HEK293T (cell line): ENCODE data around the gene C2CD2.

ENCODE experiments used
- CTCF ChIA-PET: fragments of 350-600 bp; formaldehyde crosslinking; extraction: SDS; loops from one replicate; lab custom pipeline; 2021; ENCODE audit warnings: antibody characterized with exemption, inconsistent platforms; lab: Yijun Ruan, JAX
- POLR2A ChIA-PET: fragments of 350-600 bp; formaldehyde crosslinking; extraction: SDS; loops from one replicate; lab custom pipeline; 2020; ENCODE audit warnings: antibody characterized with exemption, inconsistent platforms; lab: Yijun Ruan, JAX
- DNase-seq: peaks from one replicate; pipeline ENCODE4 v3.0.0; 2012; ENCODE audit warnings: mixed read lengths; ENCODE audit errors: extremely low spot score
- ARNT ChIP-seq: fragments of 450-650 bp; IDR thresholded peaks from 2 replicates; pipeline ENCODE4 v1.6.1; 2017; ENCODE audit warnings: mild to moderate bottlenecking
- BHLHE40 ChIP-seq: fragments of 450-650 bp; IDR thresholded peaks from 2 replicates; pipeline ENCODE4 v1.6.1; 2016; ENCODE audit warnings: mild to moderate bottlenecking, moderate library complexity, borderline replicate concordance
- CTBP1 ChIP-seq: fragments of 450-650 bp; IDR thresholded peaks from 2 replicates; pipeline ENCODE4 v1.6.1; 2016; ENCODE audit warnings: borderline replicate concordance
- ELF4 ChIP-seq: fragments of 450-650 bp; IDR thresholded peaks from 2 replicates; pipeline ENCODE4 v1.6.1; 2017; ENCODE audit warnings: antibody characterized with exemption
- FOXA1 ChIP-seq: fragments of 450-650 bp; IDR thresholded peaks from 2 replicates; pipeline ENCODE4 v1.6.1; 2016; ENCODE audit warnings: mild to moderate bottlenecking
- FOXK2 ChIP-seq: fragments of 450-650 bp; IDR thresholded peaks from 2 replicates; pipeline ENCODE4 v1.6.1; 2016; ENCODE audit warnings: mild to moderate bottlenecking
- FOXM1 ChIP-seq: fragments of 450-650 bp; IDR thresholded peaks from 2 replicates; pipeline ENCODE4 v1.6.1; 2017; ENCODE audit warnings: mild to moderate bottlenecking, borderline replicate concordance
- HDGF ChIP-seq: fragments of 450-650 bp; IDR thresholded peaks from 2 replicates; pipeline ENCODE4 v1.6.1; 2017; ENCODE audit warnings: antibody characterized with exemption, borderline replicate concordance
- L3MBTL2 ChIP-seq: fragments of 450-650 bp; conservative IDR thresholded peaks from 2 replicates; pipeline ENCODE4 v1.6.1; 2016; ENCODE audit warnings: mild to moderate bottlenecking
- NFRKB ChIP-seq: fragments of 450-650 bp; IDR thresholded peaks from 2 replicates; pipeline ENCODE4 v1.6.1; 2016; ENCODE audit warnings: mild to moderate bottlenecking, moderate library complexity
- SP1 ChIP-seq: fragments of 450-650 bp; IDR thresholded peaks from 2 replicates; pipeline ENCODE4 v1.6.1; 2017
- SUZ12 ChIP-seq: fragments of 450-650 bp; IDR thresholded peaks from 2 replicates; pipeline ENCODE4 v1.6.1; 2016; ENCODE audit warnings: mild to moderate bottlenecking
- TARDBP ChIP-seq: fragments of 450-650 bp; IDR thresholded peaks from 2 replicates; pipeline ENCODE4 v1.6.1; 2016
- ZNF384 ChIP-seq: fragments of 450-650 bp; IDR thresholded peaks from 2 replicates; pipeline ENCODE4 v1.6.1; 2016
- TF ChIP-seq, protein P1 (sequence below): fragments of 450-650 bp; IDR thresholded peaks from 2 replicates; pipeline ENCODE4 v1.6.1; 2016

Gene C2CD2

GRCh38 chr21:41873426-41873825, 80.4 kb downstream of the C2CD2 start:
- no peak for TF ChIP-seq FOXM1
- TF ChIP-seq, protein P1, sequence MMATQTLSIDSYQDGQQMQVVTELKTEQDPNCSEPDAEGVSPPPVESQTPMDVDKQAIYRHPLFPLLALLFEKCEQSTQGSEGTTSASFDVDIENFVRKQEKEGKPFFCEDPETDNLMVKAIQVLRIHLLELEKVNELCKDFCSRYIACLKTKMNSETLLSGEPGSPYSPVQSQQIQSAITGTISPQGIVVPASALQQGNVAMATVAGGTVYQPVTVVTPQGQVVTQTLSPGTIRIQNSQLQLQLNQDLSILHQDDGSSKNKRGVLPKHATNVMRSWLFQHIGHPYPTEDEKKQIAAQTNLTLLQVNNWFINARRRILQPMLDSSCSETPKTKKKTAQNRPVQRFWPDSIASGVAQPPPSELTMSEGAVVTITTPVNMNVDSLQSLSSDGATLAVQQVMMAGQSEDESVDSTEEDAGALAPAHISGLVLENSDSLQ, result no peak
- POLR2A ChIA-PET, result no interaction called here
- CTCF ChIA-PET, result no interaction called here
- no peak for DNase-seq

GRCh38 chr21:41873005-41873404, 80.8 kb downstream of the C2CD2 start:
- ChIA-PET POLR2A (no interaction called here), CTCF (no interaction called here)
- TF ChIP-seq FOXK2 (no peak), SUZ12 (no peak), ARNT (no peak), HDGF (no peak)
- DNase-seq, result no peak

DNA sequence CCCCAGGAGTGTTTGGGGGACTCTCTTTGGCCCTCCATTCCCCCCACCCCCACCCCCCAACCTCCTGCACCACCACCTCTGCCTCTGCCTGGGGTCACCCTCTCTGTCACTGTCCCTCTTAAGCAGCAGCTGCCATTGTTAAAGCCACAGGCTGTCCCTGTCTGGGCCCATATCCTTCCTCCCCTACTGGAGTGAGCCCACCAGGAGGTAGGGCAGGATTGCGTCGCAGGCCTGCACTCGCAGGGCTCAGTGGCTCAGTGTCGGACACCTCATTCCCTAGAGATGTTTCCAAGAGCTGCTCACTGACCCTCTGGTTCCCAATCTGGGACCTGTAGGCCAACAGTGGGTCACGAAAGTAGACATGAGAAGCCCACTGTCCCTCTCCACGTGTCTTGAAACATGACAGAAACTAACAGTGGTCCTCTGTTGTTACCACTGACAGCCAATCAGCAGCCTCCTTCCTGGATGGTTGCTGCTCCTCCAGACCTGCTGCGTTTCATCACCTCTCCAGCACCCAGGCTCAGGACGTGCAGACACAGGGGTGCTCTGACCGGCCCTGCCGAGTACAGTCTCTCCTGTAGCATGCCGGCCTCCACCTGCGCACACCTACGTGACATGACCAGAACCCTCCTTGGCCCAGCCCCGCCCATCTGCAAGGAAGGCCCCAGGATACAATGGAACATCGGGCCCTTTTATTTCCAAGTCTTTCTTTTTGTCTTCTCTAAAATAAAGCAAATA, 82.4 kb downstream of the C2CD2 start:
- ChIA-PET POLR2A (no interaction called here), CTCF (no interaction called here)
- TF ChIP-seq FOXK2 (no peak), CTBP1 (no peak), SUZ12 (no peak), TARDBP (no peak), SP1 (no peak), L3MBTL2 (no peak), ARNT (no peak)
- TF ChIP-seq, protein P1, result no peak
- DNase-seq, result no peak

GRCh38 chr21:41869771-41870170, 84.0 kb downstream of the C2CD2 start:
- CTCF ChIA-PET, result no interaction called here
- POLR2A ChIA-PET, result no interaction called here

DNA sequence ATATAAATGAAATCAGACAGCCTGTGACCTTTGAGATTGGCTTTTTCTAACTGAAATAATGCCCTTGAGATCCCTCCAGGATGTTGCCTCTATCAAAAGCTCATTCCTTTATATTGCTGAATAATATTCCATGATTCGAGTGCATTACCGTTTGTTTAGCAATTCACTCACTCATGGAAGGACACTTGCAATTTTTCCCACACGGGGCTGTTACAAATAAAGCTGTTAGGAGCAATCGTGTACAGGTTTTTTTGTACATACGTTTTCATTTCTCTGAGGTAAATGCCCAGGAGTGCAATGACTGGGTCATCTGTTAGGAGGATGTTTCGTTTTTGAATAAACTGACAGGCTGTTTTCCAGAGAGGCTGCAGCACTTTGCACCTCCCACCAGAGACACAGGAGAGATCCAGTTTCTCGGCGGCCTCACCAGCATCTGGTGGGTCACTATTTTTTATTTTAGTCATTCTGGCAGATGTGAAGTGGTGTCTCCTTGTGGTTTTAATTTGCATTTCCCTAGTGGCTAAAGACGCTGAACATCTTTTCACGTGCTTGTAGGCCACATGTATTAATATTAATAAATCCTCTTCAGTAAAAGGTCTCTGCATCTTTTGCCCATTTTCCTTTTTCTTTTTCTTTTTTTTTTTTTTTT, 85.6 kb downstream of the C2CD2 start:
- no peak for DNase-seq
- TF ChIP-seq, protein P1, result no peak
- no peak for TF ChIP-seq L3MBTL2
- no peak for TF ChIP-seq HDGF
- no peak for TF ChIP-seq SUZ12
- no peak for TF ChIP-seq ZNF384
- no peak for TF ChIP-seq SP1
- no peak for TF ChIP-seq FOXA1
- TF ChIP-seq FOXK2, result no peak
- no peak for TF ChIP-seq ARNT
- no peak for TF ChIP-seq BHLHE40
- no peak for TF ChIP-seq FOXM1
- CTCF ChIA-PET, result no interaction called here
- POLR2A ChIA-PET, result no interaction called here

More at GRCh38 chr21:41869771-41870170, 84.0 kb downstream of the C2CD2 start:
- TF ChIP-seq CTBP1 (no peak), ZNF384 (no peak), FOXM1 (no peak), FOXK2 (no peak)
- DNase-seq, result no peak

DNA sequence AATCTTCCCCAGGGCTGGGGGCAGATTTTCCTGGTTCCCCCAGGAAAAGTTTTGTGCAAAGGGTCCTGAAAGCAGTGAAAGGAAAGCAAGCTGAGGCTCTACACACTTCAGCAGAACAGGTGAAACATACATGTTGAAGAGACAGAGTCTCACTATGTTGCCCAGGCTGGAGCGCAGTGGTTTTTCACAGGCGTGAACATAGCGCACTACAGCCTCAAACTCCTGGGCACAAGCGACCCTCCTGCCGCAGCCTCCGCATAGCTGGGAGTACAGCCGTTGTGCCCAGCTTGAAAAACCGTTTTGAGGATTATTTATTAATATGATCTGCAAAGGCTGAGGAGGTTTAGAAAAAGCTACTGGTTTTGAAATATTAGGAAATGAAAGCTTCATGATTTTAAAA, 86.5 kb downstream of the C2CD2 start:
- POLR2A ChIA-PET, result no interaction called here
- no peak for TF ChIP-seq CTBP1
- TF ChIP-seq FOXA1, result no peak
- no peak for TF ChIP-seq TARDBP
- no peak for TF ChIP-seq FOXK2
- CTCF ChIA-PET, result no interaction called here
- DNase-seq, result no peak

- ChIA-PET POLR2A (no interaction called here), CTCF (no interaction called here)
- no peak for DNase-seq
- TF ChIP-seq NFRKB, result no peak
- no peak for TF ChIP-seq ELF4
- no peak for TF ChIP-seq HDGF
- no peak for TF ChIP-seq FOXM1
- no peak for TF ChIP-seq FOXK2
- no peak for TF ChIP-seq L3MBTL2
- no peak for TF ChIP-seq CTBP1
- TF ChIP-seq TARDBP, result no peak
- no peak for TF ChIP-seq FOXA1
- no peak for TF ChIP-seq ARNT
- TF ChIP-seq SP1, result no peak
- TF ChIP-seq SUZ12, result no peak
- TF ChIP-seq ZNF384, result no peak
Measured at GRCh38 chr21:41866274-41866809, 87.5 kb downstream of the C2CD2 start.
